CD14-positive monocyte (primary cell): ENCODE measurements around the gene ENPP5. TPM values are rescaled to one million over a fixed set of nuclear protein-coding genes. Genes with fewer than 3 reads are reported as not detected.

Experiments used
- DNase-seq, 3 donors: peaks; one replicate each; pipeline ENCODE4 v3.0.0-alpha.2; 2011 to 2022
- H2AFZ ChIP-seq: 2 replicates; pipeline ENCODE4 v1.6.0; 2012; ENCODE audit warnings: mild to moderate bottlenecking, low read depth, low read length, inconsistent platforms; ENCODE audit not compliant: insufficient read depth, poor library complexity, severe bottlenecking
- H3K27ac ChIP-seq, 2 donors: 1 replicate in 1 of 2; 2 replicates in 1 of 2; pipeline ENCODE4 v1.5.1; 2012 to 2013; ENCODE audit warnings: low read length in 2 of 2, control low read depth in 1 of 2, inconsistent platforms in 1 of 2, low read depth in 1 of 2, mild to moderate bottlenecking in 1 of 2
- H3K27me3 ChIP-seq, 2 donors: one replicate each; pipeline versions ENCODE4 v1.6.0 to v1.6.1; 2011 to 2013; ENCODE audit warnings: low read length in 2 of 2; ENCODE audit not compliant: control insufficient read depth in 2 of 2, insufficient read depth in 2 of 2
- H3K36me3 ChIP-seq, 2 donors: replicated peaks in 1 of 2; 1 replicate in 1 of 2; 2 replicates in 1 of 2; pipeline versions ENCODE4 v1.5.1 to v1.6.1; 2012 to 2013; ENCODE audit warnings: low read length in 2 of 2, control low read depth in 1 of 2, inconsistent platforms in 1 of 2, mild to moderate bottlenecking in 1 of 2; ENCODE audit not compliant: insufficient read depth in 2 of 2, control insufficient read depth in 1 of 2
- H3K4me1 ChIP-seq, 2 donors: 1 replicate in 1 of 2; 2 replicates in 1 of 2; pipeline versions ENCODE4 v1.5.1 to v1.6.1; 2012 to 2013; ENCODE audit warnings: low read length in 2 of 2, control low read depth in 1 of 2, inconsistent platforms in 1 of 2, mild to moderate bottlenecking in 1 of 2, moderate library complexity in 1 of 2; ENCODE audit not compliant: insufficient read depth in 2 of 2, control insufficient read depth in 1 of 2
- H3K4me2 ChIP-seq: replicated peaks from 2 replicates; pipeline ENCODE3; 2012; ENCODE audit warnings: low read length, moderate library complexity, mild to moderate bottlenecking; ENCODE audit not compliant: poor library complexity, severe bottlenecking; ENCODE audit errors: extremely low read depth
- H3K4me3 ChIP-seq, 3 experiments: fragments of 200-600 bp in 1 of 3; sonication (generic) in 1 of 3; replicated peaks in 1 of 3; 1 replicate in 2 of 3; 2 replicates in 1 of 3; pipeline ENCODE4 v1.5.1; 2011 to 2013; ENCODE audit warnings: low read length in 3 of 3, mild to moderate bottlenecking in 3 of 3, control low read depth in 2 of 3, low read depth in 2 of 3, inconsistent platforms in 1 of 3, moderate library complexity in 1 of 3
- H3K79me2 ChIP-seq: 2 replicates; pipeline ENCODE4 v1.6.0; 2012; ENCODE audit warnings: mild to moderate bottlenecking, control low read depth, inconsistent platforms, low read length, moderate library complexity; ENCODE audit not compliant: insufficient read depth
- H3K9ac ChIP-seq: 2 replicates; pipeline ENCODE4 v1.6.0; 2017; ENCODE audit warnings: low read length, mild to moderate bottlenecking; ENCODE audit not compliant: insufficient read depth, poor library complexity, severe bottlenecking
- H3K9me3 ChIP-seq, 2 donors: replicated peaks in 1 of 2; 1 replicate in 1 of 2; 2 replicates in 1 of 2; pipeline versions ENCODE4 v1.5.1 to v1.6.1; 2012 to 2013; ENCODE audit warnings: low read length in 2 of 2, control low read depth in 1 of 2; ENCODE audit not compliant: control insufficient read depth in 1 of 2, insufficient read depth in 1 of 2
- H4K20me1 ChIP-seq: 2 replicates; pipeline ENCODE4 v1.6.0; 2012; ENCODE audit warnings: mild to moderate bottlenecking, low read length, control low read depth, moderate library complexity; ENCODE audit not compliant: insufficient read depth
- H3K27ac Mint-ChIP-seq, 7 donors: one replicate each; pipeline ENCODE4 v1.8.0; 2020; ENCODE audit warnings: mild to moderate bottlenecking in 7 of 7, mixed read lengths in 7 of 7, moderate library complexity in 6 of 7, inconsistent platforms in 2 of 7
- H3K27me3 Mint-ChIP-seq, 3 donors: one replicate each; pipeline ENCODE4 v1.8.0; 2021 to 2022; ENCODE audit warnings: low read depth in 3 of 3, mild to moderate bottlenecking in 3 of 3, mixed read lengths in 3 of 3, moderate library complexity in 3 of 3, inconsistent platforms in 1 of 3
- H3K36me3 Mint-ChIP-seq, 2 donors: one replicate each; pipeline ENCODE4 v1.8.0; 2020; ENCODE audit warnings: mixed read lengths in 2 of 2, inconsistent platforms in 1 of 2, mild to moderate bottlenecking in 1 of 2
- H3K4me1 Mint-ChIP-seq: one replicate; pipeline ENCODE4 v1.8.0; 2020; ENCODE audit warnings: mild to moderate bottlenecking, mixed read lengths
- H3K4me3 Mint-ChIP-seq, 2 donors: one replicate each; pipeline ENCODE4 v1.8.0; 2020; ENCODE audit warnings: mild to moderate bottlenecking in 2 of 2, mixed read lengths in 2 of 2, moderate library complexity in 1 of 2
- H3K9me3 Mint-ChIP-seq, 7 donors: one replicate each; pipeline ENCODE4 v1.8.0; 2020 to 2022; ENCODE audit warnings: mixed read lengths in 7 of 7, mild to moderate bottlenecking in 6 of 7, moderate library complexity in 6 of 7, inconsistent platforms in 2 of 7
- WGBS: methylation state at CpG from one replicate; pipeline ENCODE4 v1.1.5; 2013; ENCODE audit warnings: missing lambda C conversion rate; ENCODE audit not compliant: insufficient coverage; 5-methylcytosine and 5-hydroxymethylcytosine counted together
- intact Hi-C, 2 donors: fragments of 100-400 bp; cut with micrococcal nuclease; formaldehyde crosslinking; loops; one replicate each; pipeline versions ENCODE4 v1.15.0 to v1.15.1; 2023
- polyA plus RNA-seq, 3 donors: library from polyadenylated mRNA; depleted of rRNA in 1 of 3; unstranded in 2 of 3; stranded (reverse) in 1 of 3; fragments of 300-500 nt in 2 of 3; fragments of >200 nt in 1 of 3; fragmentation: Illumina TruSeq in 2 of 3; gene quantifications; 1 replicate in 2 of 3; 2 replicates in 1 of 3; pipeline ENCODE4 v1.2.3, GENCODE V29; 2012 to 2021
- TF ChIP-seq, protein P1 (sequence below): fragments of 200-600 bp; IDR thresholded peaks from one replicate; pipeline ENCODE4 v1.8.0; 2022; ENCODE audit warnings: antibody characterized with exemption, mild to moderate bottlenecking

ENPP5 gene
- polyA plus RNA-seq, 3 donors: not detected

DNA sequence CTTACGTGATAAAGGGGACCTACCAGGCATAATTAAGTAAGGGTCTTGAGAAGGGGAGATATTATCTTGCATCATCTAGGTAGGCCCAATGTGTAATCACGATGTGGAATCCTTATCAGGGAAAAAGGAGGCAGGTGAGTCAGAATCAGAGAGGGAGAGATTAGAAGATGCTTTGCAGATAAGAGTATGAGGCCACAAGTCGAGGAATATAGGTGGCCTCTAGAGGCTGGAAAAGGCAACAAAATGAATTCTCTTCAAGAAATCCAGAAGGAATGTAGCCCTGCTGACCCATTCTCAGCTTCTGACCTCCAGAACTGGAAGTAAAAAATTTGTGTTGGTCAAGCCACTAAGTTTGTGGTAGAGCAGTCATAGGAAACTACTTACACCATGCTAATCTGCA lies 51.9 kb downstream of the ENPP5 start:
- Histone ChIP-seq H3K9me3 (peaks cover 0 to 4% of the 10 kb centered on the region in 2 donors), H4K20me1 (no peaks in the 10 kb centered on the region), H3K79me2 (no peaks in the 10 kb centered on the region), H3K27me3 (no peaks in the 10 kb centered on the region), H3K27ac (no peak overlapping the region), H3K4me3 (no peak overlapping the region), H2AFZ (no peak overlapping the region), H3K36me3 (no peaks in the 10 kb centered on the region), H3K4me1 (no peaks in the 10 kb centered on the region), H3K9ac (no peak overlapping the region), H3K4me2 (no peak overlapping the region)
- H3K4me3 Mint-ChIP-seq: no peak overlapping the region
- WGBS: 100% methylated on average over 2 of the region's 3 CpGs
- H3K27me3 Mint-ChIP-seq: no peaks in the 10 kb centered on the region
- peaks cover 2 to 16% (median 12%) of the 10 kb centered on the region in 7 donors for H3K9me3 Mint-ChIP-seq
- TF ChIP-seq, protein P1, sequence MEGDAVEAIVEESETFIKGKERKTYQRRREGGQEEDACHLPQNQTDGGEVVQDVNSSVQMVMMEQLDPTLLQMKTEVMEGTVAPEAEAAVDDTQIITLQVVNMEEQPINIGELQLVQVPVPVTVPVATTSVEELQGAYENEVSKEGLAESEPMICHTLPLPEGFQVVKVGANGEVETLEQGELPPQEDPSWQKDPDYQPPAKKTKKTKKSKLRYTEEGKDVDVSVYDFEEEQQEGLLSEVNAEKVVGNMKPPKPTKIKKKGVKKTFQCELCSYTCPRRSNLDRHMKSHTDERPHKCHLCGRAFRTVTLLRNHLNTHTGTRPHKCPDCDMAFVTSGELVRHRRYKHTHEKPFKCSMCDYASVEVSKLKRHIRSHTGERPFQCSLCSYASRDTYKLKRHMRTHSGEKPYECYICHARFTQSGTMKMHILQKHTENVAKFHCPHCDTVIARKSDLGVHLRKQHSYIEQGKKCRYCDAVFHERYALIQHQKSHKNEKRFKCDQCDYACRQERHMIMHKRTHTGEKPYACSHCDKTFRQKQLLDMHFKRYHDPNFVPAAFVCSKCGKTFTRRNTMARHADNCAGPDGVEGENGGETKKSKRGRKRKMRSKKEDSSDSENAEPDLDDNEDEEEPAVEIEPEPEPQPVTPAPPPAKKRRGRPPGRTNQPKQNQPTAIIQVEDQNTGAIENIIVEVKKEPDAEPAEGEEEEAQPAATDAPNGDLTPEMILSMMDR: no peak
- H3K27ac Mint-ChIP-seq: no peak overlapping the region
- peaks cover 0 to 2% of the 10 kb centered on the region in 2 donors for H3K36me3 Mint-ChIP-seq
- intact Hi-C loops: no loop called here
- H3K4me1 Mint-ChIP-seq: peaks cover 4% of the 10 kb centered on the region
- no peak for DNase-seq

DNA sequence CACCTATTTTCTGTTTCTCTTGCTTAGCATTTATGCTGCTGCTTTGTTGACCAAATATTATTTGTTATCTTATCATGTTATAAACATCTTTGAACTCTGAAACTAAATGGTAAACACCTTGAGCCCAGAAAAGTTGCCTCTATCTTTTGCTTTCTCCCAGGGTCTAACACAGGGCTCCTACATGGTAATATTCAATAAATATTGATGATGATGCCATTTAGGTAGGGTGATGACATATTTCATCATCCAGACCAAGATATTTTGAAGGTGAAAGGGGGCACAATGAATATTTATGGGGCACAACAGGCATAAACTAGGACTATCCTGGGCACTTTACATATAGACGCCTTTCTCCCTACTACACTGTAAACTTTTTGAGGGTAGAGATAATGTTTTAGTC lies 52.6 kb downstream of the ENPP5 start:
- Histone ChIP-seq H3K36me3 (no peaks in the 10 kb centered on the region), H3K9me3 (peaks cover 0 to 4% of the 10 kb centered on the region in 2 donors), H3K4me3 (no peak overlapping the region), H3K4me2 (no peak overlapping the region), H4K20me1 (no peaks in the 10 kb centered on the region), H3K27ac (no peak overlapping the region), H2AFZ (no peak overlapping the region), H3K79me2 (no peaks in the 10 kb centered on the region), H3K9ac (no peak overlapping the region), H3K27me3 (no peaks in the 10 kb centered on the region), H3K4me1 (no peaks in the 10 kb centered on the region)
- H3K36me3 Mint-ChIP-seq: peaks cover 0 to 2% of the 10 kb centered on the region in 2 donors
- H3K9me3 Mint-ChIP-seq: peaks cover 2 to 16% (median 12%) of the 10 kb centered on the region in 7 donors
- intact Hi-C loops: no loop called here
- H3K27me3 Mint-ChIP-seq: no peaks in the 10 kb centered on the region
- WGBS: no CpG with 5 or more reads among the region's 1 CpG
- no peak overlapping the region for H3K4me3 Mint-ChIP-seq
- H3K27ac Mint-ChIP-seq: no peak overlapping the region
- no peak for DNase-seq
- TF ChIP-seq, protein P1: no peak
- H3K4me1 Mint-ChIP-seq: peaks cover 4% of the 10 kb centered on the region
